K562 (cell line): ENCODE measurements around the gene CASP6. TPM values are rescaled to one million over a fixed set of nuclear protein-coding genes. Genes with fewer than 3 reads are reported as not detected.

Experiments
- ATAC-seq: fragments of 200-7000 bp; cut with Tn5 transposase; 3 replicates; pipeline ENCODE4 v1.9.1; 2020; ENCODE audit warnings: moderate library complexity
- BruUV-seq: library from RNA; stranded (reverse); fragments of 400-500 nt; replicated peaks from 2 replicates; lab custom pipeline; 2021; lab: Mats Ljungman, UMichigan
- CTCF ChIA-PET: fragments of 300-600 bp; formaldehyde crosslinking; extraction: SDS; loops from one replicate; lab custom pipeline; 2021; ENCODE audit warnings: low intra/inter-chr PET ratio; lab: Yijun Ruan, JAX
- POLR2A ChIA-PET: fragments of 300-600, 350-650 bp; sonication (Branson Sonifier 250); formaldehyde crosslinking; extraction: SDS; loops from one replicate; lab custom pipeline; 2021; ENCODE audit warnings: antibody characterized with exemption, inconsistent platforms; lab: Yijun Ruan, JAX
- DNase-seq, 4 experiments: peaks; one replicate each; pipeline versions ENCODE4 v3.0.0 to v3.0.0-alpha.2; 2011 to 2018; ENCODE audit warnings: low spot score in 3 of 4, mixed read lengths in 3 of 4; ENCODE audit errors: extremely low read depth in 1 of 4
- FAIRE-seq: peaks from 2 replicates; lab custom pipeline; 2011; peaks lifted over from hg19 to GRCh38; lab: Jason Lieb, UNC
- H2AFZ ChIP-seq: 2 replicates; pipeline ENCODE4 v1.6.0; 2011; ENCODE audit warnings: low read depth, low read length, control low read depth, inconsistent platforms
- H3K27ac ChIP-seq: fragments of 200-600 bp; 3 replicates; pipeline ENCODE4 v1.8.0; 2011; ENCODE audit warnings: low read depth, mild to moderate bottlenecking, control low read depth, inconsistent platforms, low read length, moderate library complexity, mixed read lengths; ENCODE audit errors: extremely low read depth
- H3K27me3 ChIP-seq, 2 experiments: fragments of 300-600 bp in 1 of 2; 2 replicates in 1 of 2; 3 replicates in 1 of 2; pipeline versions ENCODE4 v1.6.0 to v1.8.0; 2011; ENCODE audit warnings: inconsistent platforms in 2 of 2, low read length in 2 of 2, mild to moderate bottlenecking in 1 of 2, mixed read lengths in 1 of 2, moderate library complexity in 1 of 2; ENCODE audit not compliant: control insufficient read depth in 2 of 2, insufficient read depth in 2 of 2
- H3K36me3 ChIP-seq: fragments of 300-600 bp; 3 replicates; pipeline ENCODE4 v1.8.0; 2011; ENCODE audit warnings: mild to moderate bottlenecking, low read length, inconsistent platforms; ENCODE audit not compliant: control insufficient read depth, insufficient read depth
- H3K4me1 ChIP-seq, 2 experiments: fragments of 200-600 bp in 1 of 2; replicated peaks in 1 of 2; 2 replicates in 1 of 2; 3 replicates in 1 of 2; pipeline versions ENCODE4 v1.5.1 to v1.8.0; 2011; ENCODE audit warnings: inconsistent platforms in 2 of 2, low read length in 2 of 2, mild to moderate bottlenecking in 1 of 2, mixed read lengths in 1 of 2, moderate library complexity in 1 of 2; ENCODE audit not compliant: control insufficient read depth in 2 of 2, insufficient read depth in 2 of 2
- H3K4me2 ChIP-seq: 2 replicates; pipeline ENCODE4 v1.6.1; 2011; ENCODE audit warnings: low read length, control low read depth, inconsistent platforms, mixed read lengths; ENCODE audit not compliant: insufficient read depth
- H3K4me3 ChIP-seq: fragments of 200-600 bp; sonication (generic), shearing (Covaris generic); 2 replicates; pipeline ENCODE4 v1.5.1; 2016; ENCODE audit warnings: control low read depth, inconsistent platforms
- H3K79me2 ChIP-seq: fragments of 200-600 bp; 3 replicates; pipeline ENCODE4 v1.8.0; 2011; ENCODE audit warnings: low read length, inconsistent platforms; ENCODE audit not compliant: control insufficient read depth, insufficient read depth
- H3K9ac ChIP-seq, 2 experiments: 2 replicates each; pipeline versions ENCODE4 v1.6.0 to v1.6.1; 2011; ENCODE audit warnings: low read depth in 2 of 2, low read length in 2 of 2, control low read depth in 1 of 2, inconsistent platforms in 1 of 2, mild to moderate bottlenecking in 1 of 2, mixed read lengths in 1 of 2; ENCODE audit not compliant: insufficient read depth in 1 of 2
- H3K9me1 ChIP-seq: one replicate; pipeline ENCODE4 v1.6.0; 2011; ENCODE audit warnings: inconsistent platforms, mild to moderate bottlenecking, low read length, moderate library complexity; ENCODE audit not compliant: control insufficient read depth, insufficient read depth
- H3K9me3 ChIP-seq: replicated peaks from 2 replicates; pipeline ENCODE4 v1.5.1; 2011; ENCODE audit warnings: low read depth, low read length, inconsistent platforms; ENCODE audit not compliant: control insufficient read depth, insufficient read depth
- H4K20me1 ChIP-seq: replicated peaks from 2 replicates; pipeline ENCODE4 v1.6.1; 2011; ENCODE audit warnings: low read length, inconsistent platforms, mixed read lengths; ENCODE audit not compliant: control insufficient read depth, insufficient read depth
- ELF2 ChIP-seq: fragments of 250-450 bp; sonication (Bioruptor Pico); IDR thresholded peaks from 2 replicates; pipeline ENCODE4 v1.5.0; 2021; ENCODE audit warnings: mild to moderate bottlenecking
- FOXA1 ChIP-seq: fragments of 450-650 bp; IDR thresholded peaks from 2 replicates; pipeline ENCODE4 v1.6.1; 2016; ENCODE audit warnings: mild to moderate bottlenecking, borderline replicate concordance
- FOXK2 ChIP-seq, 2 experiments: fragments of 450-650 bp; IDR thresholded peaks in 1 of 2; conservative IDR thresholded peaks in 1 of 2; 2 replicates each; pipeline ENCODE4 v1.6.1; 2016; ENCODE audit warnings: low read depth in 2 of 2, mild to moderate bottlenecking in 1 of 2
- HDAC3 ChIP-seq: fragments of 450-650 bp; IDR thresholded peaks from 2 replicates; pipeline ENCODE4 v1.6.1; 2018; ENCODE audit warnings: borderline replicate concordance, mild to moderate bottlenecking, moderate library complexity; ENCODE audit not compliant: partially characterized antibody
- MAFG ChIP-seq: fragments of 450-650 bp; conservative IDR thresholded peaks from 2 replicates; pipeline ENCODE4 v1.6.1; 2016; ENCODE audit warnings: missing genetic modification characterization, missing compliant biosample characterization
- MYC ChIP-seq, 2 experiments: fragments of 250-450 bp in 1 of 2; sonication (Bioruptor Pico) in 1 of 2; IDR thresholded peaks; 2 replicates each; pipeline versions ENCODE4 v1.5.1 to v1.6.1; 2012 to 2021; ENCODE audit warnings: low read depth in 2 of 2, borderline replicate concordance in 1 of 2, improper control_type of control experiment in 1 of 2, low read length in 1 of 2, mild to moderate bottlenecking in 1 of 2, moderate library complexity in 1 of 2
- PHF21A ChIP-seq: fragments of 450-650 bp; IDR thresholded peaks from 2 replicates; pipeline ENCODE4 v1.6.1; 2017; ENCODE audit warnings: low read depth, borderline replicate concordance
- SREBF2 ChIP-seq: sonication (generic); formaldehyde crosslinking; IDR thresholded peaks from 2 replicates; pipeline ENCODE4 v1.4.0; 2020; ENCODE audit warnings: mild to moderate bottlenecking, missing genetic modification reagents
- STAT5A ChIP-seq: IDR thresholded peaks from 2 replicates; pipeline ENCODE4 v1.6.1; 2012; ENCODE audit warnings: low read length, inconsistent platforms, borderline replicate concordance
- ZFPM2 ChIP-seq: fragments of 250-450 bp; sonication (Bioruptor Pico); IDR thresholded peaks from 2 replicates; pipeline ENCODE4 v1.5.1; 2022; ENCODE audit warnings: mild to moderate bottlenecking
- ZNF12 ChIP-seq: sonication (generic); formaldehyde crosslinking; IDR thresholded peaks from 2 replicates; pipeline ENCODE4 v1.4.0; 2020; ENCODE audit warnings: mild to moderate bottlenecking, missing genetic modification reagents
- ZNF764 ChIP-seq: fragments of 250-450 bp; sonication (Bioruptor Pico); IDR thresholded peaks from 2 replicates; pipeline ENCODE4 v1.4.0; 2020; ENCODE audit warnings: low read depth, mild to moderate bottlenecking, moderate library complexity
- WGBS: fragments of 100-300 bp; shearing (Covaris generic); methylation state at CpG from one replicate; pipeline ENCODE4 v1.1.6; 2016; ENCODE audit warnings: low coverage, mixed read lengths; ENCODE audit not compliant: insufficient coverage; ENCODE audit errors: missing lambda C conversion rate; 5-methylcytosine and 5-hydroxymethylcytosine counted together
- in situ Hi-C: fragments of 300-500 bp; cut with MboI; formaldehyde crosslinking; loops from 4 replicates; pipeline ENCODE4 v1.15.0; 2018; ENCODE audit warnings: inconsistent platforms, mixed read lengths
- intact Hi-C: fragments of 100-400 bp; cut with micrococcal nuclease; formaldehyde crosslinking; loops from 2 replicates; pipeline ENCODE4 v1.14.2; 2022
- polyA plus RNA-seq, 8 experiments: library from polyadenylated mRNA; depleted of rRNA in 4 of 8; stranded (reverse) in 5 of 8; unstranded in 3 of 8; fragments of >200 nt; fragmentation: Nextera tagmentation in 2 of 8; fragmentation: Illumina TruSeq in 1 of 8; extraction: Ambion mirVana in 2 of 8; extraction: Trizol in 1 of 8; gene quantifications; 2 replicates each; pipeline versions ENCODE4 v1.2.1 to v1.2.3, GENCODE V29; 2011 to 2014; ENCODE audit warnings: inconsistent platforms in 1 of 8, missing spikeins in 1 of 8
- total RNA-seq, 7 experiments: library from RNA; depleted of rRNA in 6 of 7; stranded (reverse); fragments of >200 nt in 6 of 7; fragmentation: Illumina TruSeq in 2 of 7; extraction: Trizol in 2 of 7; gene quantifications; 2 replicates each; pipeline versions ENCODE4 v1.2.1 to v1.2.3, GENCODE V29; 2011 to 2021; ENCODE audit warnings: low replicate concordance in 1 of 7
- TF ChIP-seq, protein P1 (sequence below), 2 experiments: fragments of 150-350 bp in 1 of 2; IDR thresholded peaks; 2 replicates each; pipeline ENCODE4 v1.6.1; 2012 to 2016; ENCODE audit warnings: low read depth in 2 of 2, low read length in 2 of 2, mild to moderate bottlenecking in 1 of 2, moderate library complexity in 1 of 2

CASP6 gene
- total and polyA plus RNA-seq, 9 of the 15 experiments (the other 6 are each of a cell fraction or from before 2014, with no cell fraction given) = 20.8 to 72.7 (median 39.1) TPM

DNA sequence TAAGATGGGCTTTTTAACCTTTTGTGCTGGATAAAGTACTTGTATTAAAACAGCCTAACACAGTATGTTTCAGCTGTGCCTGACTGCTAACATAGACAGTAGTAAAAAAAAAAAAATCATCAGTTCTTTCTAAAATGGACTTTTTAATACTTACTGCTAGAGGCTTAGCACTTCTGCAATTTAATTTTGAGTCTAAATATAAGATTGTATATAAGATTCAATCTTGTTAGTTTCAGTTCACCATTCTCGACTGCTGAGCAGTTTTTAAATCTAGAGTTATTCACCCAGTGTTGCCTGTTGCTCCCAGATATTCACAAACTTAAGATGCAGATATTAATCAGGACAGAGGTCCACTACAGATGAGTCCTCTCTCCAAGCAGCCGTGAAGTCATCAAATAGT lies 19.9 kb upstream of the CASP6 start:
- Histone ChIP-seq H4K20me1 (0 out of 2 replicates have a peak, but pooled peaks cover 2% of the 10 kb centered on the region), H2AFZ (no peak overlapping the region), H3K4me1 (peaks cover 0 to 23% of the 10 kb centered on the region in 2 experiments; a peak in 2 of 5 replicates), H3K9me1 (no peaks in the 10 kb centered on the region), H3K9ac (no peak overlapping the region), H3K4me2 (no peak overlapping the region), H3K9me3 (no peaks in the 10 kb centered on the region; the same call in 1 of the 2 replicates), H3K27me3 (no peaks in the 10 kb centered on the region), H3K4me3 (no peak overlapping the region), H3K36me3 (peaks cover 78% of the 10 kb centered on the region), H3K27ac (no peak overlapping the region), H3K79me2 (peaks cover 98% of the 10 kb centered on the region)
- no peak for DNase-seq
- intact Hi-C loops = no loop called here
- ChIA-PET CTCF (no interaction called here), POLR2A (no interaction called here)
- no peak for FAIRE-seq
- 57% methylated on average over 2 of the region's 2 CpGs for WGBS
- no peak for ATAC-seq
- TF ChIP-seq ZFPM2 (CRISPR knock-in tag) (no peak), STAT5A (no peak), HDAC3 (no peak)
- in situ Hi-C loops = no loop called here
- no TSS peak for BruUV-seq

DNA sequence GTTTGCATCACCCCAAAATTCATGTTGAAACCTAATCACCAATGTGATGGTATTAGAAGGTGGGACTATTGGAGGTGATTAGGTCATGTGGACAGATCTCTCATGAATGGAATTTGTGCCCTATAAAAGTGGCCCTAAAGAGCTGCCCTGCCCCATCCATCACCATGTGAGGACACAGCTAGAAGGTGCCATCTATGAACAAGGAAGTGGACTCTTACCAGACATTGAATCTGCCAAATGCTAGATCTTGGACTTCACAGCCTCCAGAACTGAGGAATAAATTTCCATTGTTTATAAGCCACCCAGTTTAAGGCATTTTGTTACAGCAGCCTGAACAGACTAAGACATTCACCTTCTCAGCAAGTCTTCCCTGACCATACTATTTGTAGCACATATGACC lies 19.1 kb upstream of the CASP6 start:
- ChIA-PET CTCF (no interaction called here), POLR2A (no interaction called here)
- DNase-seq = no peak
- Histone ChIP-seq H2AFZ (no peak overlapping the region), H3K27me3 (no peaks in the 10 kb centered on the region), H3K27ac (no peak overlapping the region), H3K36me3 (peaks cover 83% of the 10 kb centered on the region), H3K9ac (no peak overlapping the region), H4K20me1 (0 out of 2 replicates have a peak, but pooled peaks cover 2% of the 10 kb centered on the region), H3K4me2 (no peak overlapping the region), H3K9me1 (no peaks in the 10 kb centered on the region), H3K9me3 (no peaks in the 10 kb centered on the region; the same call in 1 of the 2 replicates), H3K4me3 (no peak overlapping the region), H3K79me2 (peaks cover 91% of the 10 kb centered on the region), H3K4me1 (peaks cover 0 to 20% of the 10 kb centered on the region in 2 experiments; a peak in 2 of 5 replicates)
- in situ Hi-C loops (no loop called here), intact Hi-C loops (no loop called here)
- ATAC-seq = no peak
- no TSS peak for BruUV-seq
- FAIRE-seq = no peak
- no peak for TF ChIP-seq MAFG (tag)
- TF ChIP-seq ZNF764 (CRISPR knock-in tag) = no peak
- no peak for TF ChIP-seq ELF2 (CRISPR knock-in tag)
- TF ChIP-seq FOXA1 = no peak
- no peak for TF ChIP-seq FOXK2 (conservative IDR thresholded peaks at IDR 0.05 in 1 of 2, IDR thresholded peaks at IDR 0.05 in 1 of 2; ENCODE audit: low read depth in 2 of 2)
- TF ChIP-seq MYC (IDR thresholded peaks at IDR 0.05; ENCODE audit: low read depth, low read length) = no peak
- no peak for TF ChIP-seq MYC (CRISPR knock-in tag; IDR thresholded peaks at IDR 0.05; ENCODE audit: borderline replicate concordance, low read depth)
- peak; percentile 84; the same call in 1 of the 2 replicates for TF ChIP-seq SREBF2 (CRISPR knock-in tag)
- peak; percentile 64; the same call in 1 of the 2 replicates for TF ChIP-seq ZNF12 (CRISPR knock-in tag)
- TF ChIP-seq, protein P1, sequence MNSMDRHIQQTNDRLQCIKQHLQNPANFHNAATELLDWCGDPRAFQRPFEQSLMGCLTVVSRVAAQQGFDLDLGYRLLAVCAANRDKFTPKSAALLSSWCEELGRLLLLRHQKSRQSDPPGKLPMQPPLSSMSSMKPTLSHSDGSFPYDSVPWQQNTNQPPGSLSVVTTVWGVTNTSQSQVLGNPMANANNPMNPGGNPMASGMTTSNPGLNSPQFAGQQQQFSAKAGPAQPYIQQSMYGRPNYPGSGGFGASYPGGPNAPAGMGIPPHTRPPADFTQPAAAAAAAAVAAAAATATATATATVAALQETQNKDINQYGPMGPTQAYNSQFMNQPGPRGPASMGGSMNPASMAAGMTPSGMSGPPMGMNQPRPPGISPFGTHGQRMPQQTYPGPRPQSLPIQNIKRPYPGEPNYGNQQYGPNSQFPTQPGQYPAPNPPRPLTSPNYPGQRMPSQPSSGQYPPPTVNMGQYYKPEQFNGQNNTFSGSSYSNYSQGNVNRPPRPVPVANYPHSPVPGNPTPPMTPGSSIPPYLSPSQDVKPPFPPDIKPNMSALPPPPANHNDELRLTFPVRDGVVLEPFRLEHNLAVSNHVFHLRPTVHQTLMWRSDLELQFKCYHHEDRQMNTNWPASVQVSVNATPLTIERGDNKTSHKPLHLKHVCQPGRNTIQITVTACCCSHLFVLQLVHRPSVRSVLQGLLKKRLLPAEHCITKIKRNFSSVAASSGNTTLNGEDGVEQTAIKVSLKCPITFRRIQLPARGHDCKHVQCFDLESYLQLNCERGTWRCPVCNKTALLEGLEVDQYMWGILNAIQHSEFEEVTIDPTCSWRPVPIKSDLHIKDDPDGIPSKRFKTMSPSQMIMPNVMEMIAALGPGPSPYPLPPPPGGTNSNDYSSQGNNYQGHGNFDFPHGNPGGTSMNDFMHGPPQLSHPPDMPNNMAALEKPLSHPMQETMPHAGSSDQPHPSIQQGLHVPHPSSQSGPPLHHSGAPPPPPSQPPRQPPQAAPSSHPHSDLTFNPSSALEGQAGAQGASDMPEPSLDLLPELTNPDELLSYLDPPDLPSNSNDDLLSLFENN (IDR thresholded peaks at IDR 0.05; ENCODE audit: low read depth in 2 of 2, low read length in 2 of 2) = no peak
- no peak for TF ChIP-seq PHF21A
